Mammary microvascular endothelial cell (primary cell): ENCODE data around the gene ZNF519. TPM values are rescaled to one million over a fixed set of nuclear protein-coding genes. Genes with fewer than 3 reads are reported as not detected.

ENCODE experiments used
- total RNA-seq: library from RNA; depleted of rRNA; stranded (reverse); fragments of >200 nt; gene quantifications from 2 replicates; pipeline ENCODE4 v1.2.3, GENCODE V29; 2015

The ZNF519 gene
- 0.64 and 2.2 TPM in 2 replicates for total RNA-seq

GRCh38 chr18:14132271-14132700 is at the start of gene ZNF519:
Gene ZNF519 (minus strand): TSS chr18:14132435. CDS start chr18:14132277, 158 bp downstream.

Other genes starting within 250 kb of the ZNF519 start
- not detected in 2 replicates for gene MC2R, start 216.9 kb downstream of the ZNF519 start, total RNA-seq